ENCODE measurements around the gene CRAMP1.

GRCh38 chr16:1635070-1635469 is 22.9 kb downstream of the CRAMP1 start:
- no peak for TF ChIP-seq CTCF (IDR thresholded peaks at IDR 0.05)
- TF ChIP-seq, protein P1, sequence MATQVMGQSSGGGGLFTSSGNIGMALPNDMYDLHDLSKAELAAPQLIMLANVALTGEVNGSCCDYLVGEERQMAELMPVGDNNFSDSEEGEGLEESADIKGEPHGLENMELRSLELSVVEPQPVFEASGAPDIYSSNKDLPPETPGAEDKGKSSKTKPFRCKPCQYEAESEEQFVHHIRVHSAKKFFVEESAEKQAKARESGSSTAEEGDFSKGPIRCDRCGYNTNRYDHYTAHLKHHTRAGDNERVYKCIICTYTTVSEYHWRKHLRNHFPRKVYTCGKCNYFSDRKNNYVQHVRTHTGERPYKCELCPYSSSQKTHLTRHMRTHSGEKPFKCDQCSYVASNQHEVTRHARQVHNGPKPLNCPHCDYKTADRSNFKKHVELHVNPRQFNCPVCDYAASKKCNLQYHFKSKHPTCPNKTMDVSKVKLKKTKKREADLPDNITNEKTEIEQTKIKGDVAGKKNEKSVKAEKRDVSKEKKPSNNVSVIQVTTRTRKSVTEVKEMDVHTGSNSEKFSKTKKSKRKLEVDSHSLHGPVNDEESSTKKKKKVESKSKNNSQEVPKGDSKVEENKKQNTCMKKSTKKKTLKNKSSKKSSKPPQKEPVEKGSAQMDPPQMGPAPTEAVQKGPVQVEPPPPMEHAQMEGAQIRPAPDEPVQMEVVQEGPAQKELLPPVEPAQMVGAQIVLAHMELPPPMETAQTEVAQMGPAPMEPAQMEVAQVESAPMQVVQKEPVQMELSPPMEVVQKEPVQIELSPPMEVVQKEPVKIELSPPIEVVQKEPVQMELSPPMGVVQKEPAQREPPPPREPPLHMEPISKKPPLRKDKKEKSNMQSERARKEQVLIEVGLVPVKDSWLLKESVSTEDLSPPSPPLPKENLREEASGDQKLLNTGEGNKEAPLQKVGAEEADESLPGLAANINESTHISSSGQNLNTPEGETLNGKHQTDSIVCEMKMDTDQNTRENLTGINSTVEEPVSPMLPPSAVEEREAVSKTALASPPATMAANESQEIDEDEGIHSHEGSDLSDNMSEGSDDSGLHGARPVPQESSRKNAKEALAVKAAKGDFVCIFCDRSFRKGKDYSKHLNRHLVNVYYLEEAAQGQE (IDR thresholded peaks at IDR 0.05; ENCODE audit: insufficient read depth in 1 of 2, low read depth in 2 of 2, low read length in 1 of 2): no peak
- TF ChIP-seq TCF7L2 (IDR thresholded peaks at IDR 0.05; ENCODE audit: low read depth, low read length): no peak
- no peak for TF ChIP-seq POLR2AphosphoS5 (IDR thresholded peaks at IDR 0.05; ENCODE audit: low read depth, low read length)
